K562 (cell line): Measurements from ENCODE around the gene BBC3. TPM values are rescaled to one million over a fixed set of nuclear protein-coding genes. Genes with fewer than 3 reads are reported as not detected.

Experiments
- BMI1 ChIP-seq: fragments of 150-350 bp; IDR thresholded peaks from 2 replicates; pipeline ENCODE4 v1.6.1; 2014; ENCODE audit warnings: low read length
- EP300 ChIP-seq: IDR thresholded peaks from 2 replicates; pipeline ENCODE4 v1.6.1; 2012; ENCODE audit warnings: low read length, improper control_type of control experiment
- GTF2F1 ChIP-seq: IDR thresholded peaks from 2 replicates; pipeline ENCODE4 v1.6.1; 2011; ENCODE audit warnings: low read depth, low read length, improper control_type of control experiment
- IFI16 ChIP-seq: fragments of 250-450 bp; sonication (Bioruptor Pico); IDR thresholded peaks from 2 replicates; pipeline ENCODE4 v2.1.2; 2022; ENCODE audit warnings: mild to moderate bottlenecking, inconsistent platforms
- JUNB ChIP-seq: fragments of 450-650 bp; formaldehyde crosslinking; conservative IDR thresholded peaks from 2 replicates; pipeline ENCODE4 v1.4.0; 2020; ENCODE audit warnings: mild to moderate bottlenecking
- KLF16 ChIP-seq: IDR thresholded peaks from 2 replicates; pipeline ENCODE4 v1.6.1; 2016; ENCODE audit warnings: antibody characterized with exemption
- MYBL2 ChIP-seq, 2 experiments: fragments of 450-650 bp in 1 of 2; sonication (generic) in 1 of 2; formaldehyde crosslinking in 1 of 2; IDR thresholded peaks; 2 replicates each; pipeline versions ENCODE4 v1.6.1 to v1.8.1; 2017 to 2022; ENCODE audit warnings: borderline replicate concordance in 1 of 2, inconsistent platforms in 1 of 2, low read depth in 1 of 2, mild to moderate bottlenecking in 1 of 2, missing genetic modification reagents in 1 of 2, moderate library complexity in 1 of 2
- NBN ChIP-seq: fragments of 450-650 bp; IDR thresholded peaks from 2 replicates; pipeline ENCODE4 v1.6.1; 2016; ENCODE audit warnings: low read depth, mild to moderate bottlenecking
- PTRF ChIP-seq: fragments of 450-650 bp; IDR thresholded peaks from 2 replicates; pipeline ENCODE4 v1.6.1; 2016; ENCODE audit warnings: mild to moderate bottlenecking, missing genetic modification characterization, missing compliant biosample characterization
- SLC30A9 ChIP-seq: fragments of 250-450 bp; sonication (Bioruptor Pico); IDR thresholded peaks from 2 replicates; pipeline ENCODE4 v1.8.0; 2022; ENCODE audit warnings: mild to moderate bottlenecking, moderate library complexity
- SMARCE1 ChIP-seq: fragments of 450-650 bp; IDR thresholded peaks from 2 replicates; pipeline ENCODE4 v1.7.1; 2016; ENCODE audit warnings: mild to moderate bottlenecking
- SRSF1 ChIP-seq: fragments of 200-400 bp; formaldehyde crosslinking; IDR thresholded peaks from 2 replicates; pipeline ENCODE4 v1.6.1; 2017; ENCODE audit warnings: mild to moderate bottlenecking, low read depth, low read length, moderate library complexity
- STAG1 ChIP-seq: sonication (generic); formaldehyde crosslinking; IDR thresholded peaks from 2 replicates; pipeline ENCODE4 v1.5.0; 2020; ENCODE audit warnings: missing genetic modification reagents, borderline replicate concordance
- TCF7L2 ChIP-seq: fragments of 150-350 bp; IDR thresholded peaks from 2 replicates; pipeline ENCODE4 v1.6.1; 2016; ENCODE audit warnings: low read depth, mild to moderate bottlenecking, low read length, moderate library complexity
- ZNF133 ChIP-seq: fragments of 250-450 bp; sonication (Bioruptor Pico); IDR thresholded peaks from 2 replicates; pipeline ENCODE4 v1.4.0; 2020; ENCODE audit warnings: mild to moderate bottlenecking
- ZNF134 ChIP-seq: fragments of 250-450 bp; sonication (Bioruptor Pico); conservative IDR thresholded peaks from 2 replicates; pipeline ENCODE4 v1.4.0; 2020
- ZNF311 ChIP-seq: fragments of 250-450 bp; sonication (Bioruptor Pico); IDR thresholded peaks from 2 replicates; pipeline ENCODE4 v1.4.0; 2020; ENCODE audit warnings: mild to moderate bottlenecking, moderate library complexity
- ZNF431 ChIP-seq: sonication (generic); formaldehyde crosslinking; IDR thresholded peaks from 2 replicates; pipeline ENCODE4 v1.8.0; 2022; ENCODE audit warnings: mild to moderate bottlenecking, missing genetic modification reagents
- polyA plus RNA-seq, 8 experiments: library from polyadenylated mRNA; depleted of rRNA in 4 of 8; stranded (reverse) in 5 of 8; unstranded in 3 of 8; fragments of >200 nt; fragmentation: Nextera tagmentation in 2 of 8; fragmentation: Illumina TruSeq in 1 of 8; extraction: Ambion mirVana in 2 of 8; extraction: Trizol in 1 of 8; gene quantifications; 2 replicates each; pipeline versions ENCODE4 v1.2.1 to v1.2.3, GENCODE V29; 2011 to 2014; ENCODE audit warnings: inconsistent platforms in 1 of 8, missing spikeins in 1 of 8
- total RNA-seq, 7 experiments: library from RNA; depleted of rRNA in 6 of 7; stranded (reverse); fragments of >200 nt in 6 of 7; fragmentation: Illumina TruSeq in 2 of 7; extraction: Trizol in 2 of 7; gene quantifications; 2 replicates each; pipeline versions ENCODE4 v1.2.1 to v1.2.3, GENCODE V29; 2011 to 2021; ENCODE audit warnings: low replicate concordance in 1 of 7
- TF ChIP-seq, protein P1 (sequence below), 2 experiments: fragments of 450-650 bp in 1 of 2; sonication (generic) in 1 of 2; formaldehyde crosslinking in 1 of 2; IDR thresholded peaks in 1 of 2; conservative IDR thresholded peaks in 1 of 2; 2 replicates each; pipeline versions ENCODE4 v1.6.1 to v1.8.1; 2016 to 2023; ENCODE audit warnings: mild to moderate bottlenecking in 2 of 2, moderate library complexity in 2 of 2, inconsistent platforms in 1 of 2, missing genetic modification reagents in 1 of 2
- TF ChIP-seq, protein P2 (sequence below): fragments of 450-650 bp; IDR thresholded peaks from 2 replicates; pipeline ENCODE4 v1.7.1; 2018; ENCODE audit warnings: mild to moderate bottlenecking, low read depth; ENCODE audit not compliant: partially characterized antibody
- TF ChIP-seq, protein P3 (sequence below): fragments of 250-450 bp; sonication (Bioruptor Pico); IDR thresholded peaks from 2 replicates; pipeline ENCODE4 v1.5.0; 2020; ENCODE audit warnings: mild to moderate bottlenecking, borderline replicate concordance

Gene BBC3
- total and polyA plus RNA-seq, 9 of the 15 experiments (the other 6 are each of a cell fraction or from before 2014, with no cell fraction given): 0.15 to 30.7 (median 4.8) TPM

DNA sequence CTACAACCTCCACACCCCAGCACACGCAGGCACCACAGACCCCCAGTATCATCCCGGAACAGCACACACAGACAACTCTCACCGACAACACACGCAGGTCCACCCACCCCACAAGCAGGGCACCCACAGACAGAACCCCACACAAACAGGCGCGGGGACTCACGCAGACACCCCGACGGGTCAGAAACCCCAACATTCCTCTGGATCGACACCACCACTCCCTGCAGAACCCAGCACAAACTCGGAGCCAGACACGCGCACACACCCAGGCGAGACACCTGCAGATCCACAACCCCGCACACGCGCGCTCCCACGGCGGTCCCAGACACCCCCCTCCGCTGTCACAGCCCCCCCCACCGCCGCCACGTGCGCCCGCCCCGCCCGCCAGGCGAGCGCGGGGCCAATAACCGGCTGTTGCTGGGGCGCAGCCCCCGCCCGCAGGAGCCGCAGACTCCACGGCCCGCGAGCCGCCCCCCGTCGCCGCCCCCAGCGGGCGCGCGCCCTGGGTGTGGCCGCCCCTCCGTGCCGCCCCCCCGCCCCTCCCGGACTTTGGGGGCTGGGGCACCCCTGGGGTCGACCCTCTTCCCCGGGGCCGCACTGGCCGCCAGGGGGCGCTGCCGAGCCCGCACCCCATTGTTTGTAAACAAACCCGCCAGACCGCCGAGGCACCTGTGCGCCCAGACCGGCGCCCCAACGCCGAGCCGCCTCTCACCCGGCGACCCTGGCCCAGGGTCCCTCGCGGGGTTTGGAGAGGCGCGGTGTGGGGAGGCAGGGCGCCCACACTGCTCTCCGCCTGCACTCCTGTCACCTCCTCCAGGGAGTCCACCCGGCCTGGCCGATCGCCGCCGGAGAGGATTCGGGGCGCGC lies 712 bp downstream of the BBC3 start (continued):
- TF ChIP-seq, protein P1, sequence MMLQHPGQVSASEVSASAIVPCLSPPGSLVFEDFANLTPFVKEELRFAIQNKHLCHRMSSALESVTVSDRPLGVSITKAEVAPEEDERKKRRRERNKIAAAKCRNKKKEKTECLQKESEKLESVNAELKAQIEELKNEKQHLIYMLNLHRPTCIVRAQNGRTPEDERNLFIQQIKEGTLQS (IDR thresholded peaks at IDR 0.05): no peak
- TF ChIP-seq, protein P1 (CRISPR knock-in tag; conservative IDR thresholded peaks at IDR 0.05): 0 out of 2 replicates have a peak, but pooled peaks have one; percentile 15
- TF ChIP-seq KLF16: 0 out of 2 replicates have a peak, but pooled peaks have one; percentile 16
- TF ChIP-seq, protein P2, sequence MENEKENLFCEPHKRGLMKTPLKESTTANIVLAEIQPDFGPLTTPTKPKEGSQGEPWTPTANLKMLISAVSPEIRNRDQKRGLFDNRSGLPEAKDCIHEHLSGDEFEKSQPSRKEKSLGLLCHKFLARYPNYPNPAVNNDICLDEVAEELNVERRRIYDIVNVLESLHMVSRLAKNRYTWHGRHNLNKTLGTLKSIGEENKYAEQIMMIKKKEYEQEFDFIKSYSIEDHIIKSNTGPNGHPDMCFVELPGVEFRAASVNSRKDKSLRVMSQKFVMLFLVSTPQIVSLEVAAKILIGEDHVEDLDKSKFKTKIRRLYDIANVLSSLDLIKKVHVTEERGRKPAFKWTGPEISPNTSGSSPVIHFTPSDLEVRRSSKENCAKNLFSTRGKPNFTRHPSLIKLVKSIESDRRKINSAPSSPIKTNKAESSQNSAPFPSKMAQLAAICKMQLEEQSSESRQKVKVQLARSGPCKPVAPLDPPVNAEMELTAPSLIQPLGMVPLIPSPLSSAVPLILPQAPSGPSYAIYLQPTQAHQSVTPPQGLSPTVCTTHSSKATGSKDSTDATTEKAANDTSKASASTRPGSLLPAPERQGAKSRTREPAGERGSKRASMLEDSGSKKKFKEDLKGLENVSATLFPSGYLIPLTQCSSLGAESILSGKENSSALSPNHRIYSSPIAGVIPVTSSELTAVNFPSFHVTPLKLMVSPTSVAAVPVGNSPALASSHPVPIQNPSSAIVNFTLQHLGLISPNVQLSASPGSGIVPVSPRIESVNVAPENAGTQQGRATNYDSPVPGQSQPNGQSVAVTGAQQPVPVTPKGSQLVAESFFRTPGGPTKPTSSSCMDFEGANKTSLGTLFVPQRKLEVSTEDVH: no peak
- no peak for TF ChIP-seq ZNF133 (CRISPR knock-in tag)
- no peak for TF ChIP-seq JUNB (CRISPR knock-in tag)
- peak; percentile 37; the same call in 1 of the 2 replicates for TF ChIP-seq SMARCE1
- no peak for TF ChIP-seq IFI16 (CRISPR knock-in tag)
- no peak for TF ChIP-seq ZNF311 (CRISPR knock-in tag)
- no peak for TF ChIP-seq ZNF134 (CRISPR knock-in tag)
- TF ChIP-seq MYBL2 (IDR thresholded peaks at IDR 0.05; ENCODE audit: low read depth): no peak
- no peak for TF ChIP-seq MYBL2 (CRISPR knock-in tag; IDR thresholded peaks at IDR 0.05; ENCODE audit: borderline replicate concordance)
- no peak for TF ChIP-seq BMI1
- no peak for TF ChIP-seq SRSF1
- no peak for TF ChIP-seq TCF7L2
- no peak for TF ChIP-seq ZNF431 (CRISPR knock-in tag)
- TF ChIP-seq, protein P3, sequence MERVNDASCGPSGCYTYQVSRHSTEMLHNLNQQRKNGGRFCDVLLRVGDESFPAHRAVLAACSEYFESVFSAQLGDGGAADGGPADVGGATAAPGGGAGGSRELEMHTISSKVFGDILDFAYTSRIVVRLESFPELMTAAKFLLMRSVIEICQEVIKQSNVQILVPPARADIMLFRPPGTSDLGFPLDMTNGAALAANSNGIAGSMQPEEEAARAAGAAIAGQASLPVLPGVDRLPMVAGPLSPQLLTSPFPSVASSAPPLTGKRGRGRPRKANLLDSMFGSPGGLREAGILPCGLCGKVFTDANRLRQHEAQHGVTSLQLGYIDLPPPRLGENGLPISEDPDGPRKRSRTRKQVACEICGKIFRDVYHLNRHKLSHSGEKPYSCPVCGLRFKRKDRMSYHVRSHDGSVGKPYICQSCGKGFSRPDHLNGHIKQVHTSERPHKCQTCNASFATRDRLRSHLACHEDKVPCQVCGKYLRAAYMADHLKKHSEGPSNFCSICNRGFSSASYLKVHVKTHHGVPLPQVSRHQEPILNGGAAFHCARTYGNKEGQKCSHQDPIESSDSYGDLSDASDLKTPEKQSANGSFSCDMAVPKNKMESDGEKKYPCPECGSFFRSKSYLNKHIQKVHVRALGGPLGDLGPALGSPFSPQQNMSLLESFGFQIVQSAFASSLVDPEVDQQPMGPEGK (CRISPR knock-in tag): no peak
- no peak for TF ChIP-seq SLC30A9 (CRISPR knock-in tag)
- TF ChIP-seq PTRF (tag): no peak
- no peak for TF ChIP-seq STAG1 (CRISPR knock-in tag)
- TF ChIP-seq GTF2F1: no peak
- no peak for TF ChIP-seq EP300
- peak; percentile 34 for TF ChIP-seq NBN
